ENCODE results near the gene NR2C2. TPM values are rescaled to one million over a fixed set of nuclear protein-coding genes. Genes with fewer than 3 reads are reported as not detected.

Gene NR2C2
- total RNA-seq, 1 experiment from 2014 or later: 18.0 TPM

Other genes with a start within 250 kb of the NR2C2 start
- gene FGD5, start 128.6 kb upstream of the NR2C2 start, total RNA-seq (2014; rRNA removed; shearing (Covaris generic)): not detected in 2 replicates
- gene MRPS25, start 117.7 kb downstream of the NR2C2 start, total RNA-seq (2014; rRNA removed; shearing (Covaris generic)): 25.8 and 28.8 TPM in 2 replicates
- 5.6 and 5.8 TPM in 2 replicates for gene RBSN, start 151.6 kb downstream of the NR2C2 start, total RNA-seq (2014; rRNA removed; shearing (Covaris generic))